HUES64 (cell line): ENCODE results near the gene TPP1.

Experiments
- H3K27ac ChIP-seq: 2 replicates; pipeline ENCODE4 v1.7.0; 2013; ENCODE audit warnings: low read depth, low read length, inconsistent platforms
- H3K27me3 ChIP-seq: 2 replicates; pipeline ENCODE4 v1.6.1; 2013; ENCODE audit warnings: mild to moderate bottlenecking, low read length; ENCODE audit not compliant: insufficient read depth
- H3K36me3 ChIP-seq: 2 replicates; pipeline ENCODE4 v1.6.1; 2013; ENCODE audit warnings: mild to moderate bottlenecking, low read length; ENCODE audit not compliant: insufficient read depth
- H3K4me1 ChIP-seq: 2 replicates; pipeline ENCODE4 v1.6.1; 2013; ENCODE audit warnings: mild to moderate bottlenecking, low read length, moderate library complexity; ENCODE audit not compliant: insufficient read depth
- H3K4me3 ChIP-seq: 2 replicates; pipeline ENCODE4 v1.5.1; 2013; ENCODE audit warnings: mild to moderate bottlenecking, low read length, moderate library complexity
- H3K9ac ChIP-seq: 2 replicates; pipeline ENCODE4 v1.6.1; 2013; ENCODE audit warnings: mild to moderate bottlenecking, low read depth, low read length
- H3K9me3 ChIP-seq: 2 replicates; pipeline ENCODE4 v1.6.1; 2013; ENCODE audit warnings: low read depth, low read length; ENCODE audit not compliant: insufficient read depth
- WGBS: fragments of 150-250, 120-280 bp; methylation state at CpG from one replicate; pipeline ENCODE4 v1.1.7; 2013; ENCODE audit warnings: missing lambda C conversion rate; 5-methylcytosine and 5-hydroxymethylcytosine counted together

The TPP1 gene

DNA sequence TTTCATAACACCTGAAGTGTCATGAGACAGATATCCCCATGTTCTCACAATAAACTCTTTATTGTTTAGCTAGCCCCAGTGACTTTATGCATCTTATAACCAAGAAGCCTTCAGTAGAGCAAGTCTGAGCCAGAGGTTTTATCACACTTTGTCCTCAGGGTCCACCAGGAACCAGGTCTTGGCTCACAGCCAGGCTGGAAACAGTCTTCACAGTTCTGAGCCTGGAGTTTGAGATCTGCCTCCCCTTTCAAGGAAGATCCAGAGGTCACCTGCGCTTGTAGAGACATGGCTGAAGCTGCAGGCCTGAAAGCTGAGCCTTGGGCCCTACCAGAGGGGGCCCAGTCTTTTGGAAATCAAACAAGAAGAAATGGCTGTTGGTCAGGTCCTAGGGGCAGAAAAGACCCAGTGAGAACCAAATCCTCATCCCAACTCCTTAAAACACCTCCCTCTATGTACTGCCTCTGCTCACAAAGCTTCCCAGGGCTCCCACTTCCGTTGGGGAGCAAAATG, 19.3 kb downstream of the TPP1 start:
- 92% methylated on average over 2 of the region's 2 CpGs for WGBS
- H3K9me3 ChIP-seq, result no peaks in the 10 kb centered on the region
- peaks cover 10% of the 10 kb centered on the region for H3K4me1 ChIP-seq
- no peaks in the 10 kb centered on the region for H3K27me3 ChIP-seq
- no peak overlapping the region for H3K4me3 ChIP-seq
- no peak overlapping the region for H3K27ac ChIP-seq
- H3K9ac ChIP-seq, result no peak overlapping the region
- H3K36me3 ChIP-seq, result peaks cover 52% of the 10 kb centered on the region

GRCh38 chr11:6599449-6599848, 19.8 kb downstream of the TPP1 start:
- 88% methylated on average over 1 of the region's 1 CpG for WGBS

DNA sequence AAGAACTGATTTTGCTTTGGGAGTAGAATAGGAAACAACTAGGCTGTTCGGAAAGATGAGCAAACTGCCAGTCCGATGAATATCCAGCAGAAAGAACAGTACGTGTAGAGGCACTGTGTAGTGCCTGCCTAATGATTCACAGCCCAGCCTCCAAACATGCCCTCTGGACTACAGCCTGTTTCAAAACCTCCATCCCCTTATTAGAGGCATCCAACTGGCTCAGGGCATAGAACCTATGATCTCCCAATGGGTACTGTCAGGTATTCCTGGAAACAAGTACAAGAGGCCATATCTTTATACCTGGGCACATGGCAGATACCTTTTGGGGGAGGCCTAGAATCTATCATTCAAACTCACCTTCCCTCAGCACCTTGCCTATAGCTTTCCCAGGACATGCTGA, 20.7 kb downstream of the TPP1 start:
- Histone ChIP-seq H3K9ac (no peak overlapping the region), H3K27me3 (no peaks in the 10 kb centered on the region), H3K4me1 (peaks cover 6% of the 10 kb centered on the region; the same call in 1 of the 2 replicates), H3K9me3 (no peaks in the 10 kb centered on the region), H3K36me3 (peaks cover 52% of the 10 kb centered on the region), H3K4me3 (no peak overlapping the region), H3K27ac (no peak overlapping the region)
- 96% methylated on average over 3 of the region's 3 CpGs for WGBS

More at GRCh38 chr11:6599449-6599848, 19.8 kb downstream of the TPP1 start:
- H3K4me1 ChIP-seq, result peaks cover 6% of the 10 kb centered on the region; the same call in 1 of the 2 replicates
- no peak overlapping the region for H3K4me3 ChIP-seq
- H3K27ac ChIP-seq, result no peak overlapping the region
- no peak overlapping the region for H3K9ac ChIP-seq
- no peaks in the 10 kb centered on the region for H3K27me3 ChIP-seq
- peaks cover 52% of the 10 kb centered on the region for H3K36me3 ChIP-seq
- H3K9me3 ChIP-seq, result no peaks in the 10 kb centered on the region

- Histone ChIP-seq H3K36me3 (peaks cover 48% of the 10 kb centered on the region), H3K9ac (no peak overlapping the region), H3K27me3 (no peaks in the 10 kb centered on the region), H3K4me3 (no peak overlapping the region), H3K4me1 (no peaks in the 10 kb centered on the region), H3K9me3 (no peaks in the 10 kb centered on the region), H3K27ac (no peak overlapping the region)
- WGBS, result 91% methylated on average over 5 of the region's 5 CpGs
These were observed 22.9 kb downstream of the TPP1 start for GRCh38 chr11:6596239-6596877.

DNA sequence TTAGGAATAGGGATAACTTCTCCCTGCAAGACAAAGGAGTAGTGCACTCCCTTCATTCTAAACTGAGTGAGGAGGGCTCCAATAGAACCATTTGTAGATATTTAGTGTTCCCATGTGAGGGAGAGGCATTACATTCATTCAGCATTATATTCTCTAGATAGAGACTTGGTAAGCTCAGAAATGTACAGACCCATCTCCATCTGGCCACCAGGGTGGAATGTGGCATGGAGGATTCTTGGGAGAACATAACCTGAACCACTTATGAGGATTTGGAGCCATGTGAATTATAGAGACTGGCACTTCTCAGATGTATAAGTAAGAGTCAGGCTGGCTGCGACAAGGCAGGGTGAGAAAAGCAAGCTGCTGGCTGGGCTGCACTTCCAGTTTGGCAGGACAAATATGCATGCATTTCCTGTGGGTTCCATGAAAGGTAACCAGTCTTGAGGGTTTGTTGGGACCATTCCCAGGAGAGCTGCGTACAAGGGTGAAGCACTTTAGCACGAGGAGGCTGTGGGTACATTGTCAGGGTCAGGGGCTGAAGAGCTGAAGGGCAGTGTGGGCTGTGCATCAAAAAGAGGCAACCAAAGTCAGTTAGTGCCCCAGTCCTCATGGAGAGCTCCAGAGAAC, 25.0 kb downstream of the TPP1 start:
- H3K4me3 ChIP-seq, result no peak overlapping the region
- no peak overlapping the region for H3K9ac ChIP-seq
- WGBS, result 93% methylated on average over 3 of the region's 3 CpGs
- no peak overlapping the region for H3K27ac ChIP-seq
- H3K36me3 ChIP-seq, result peaks cover 27% of the 10 kb centered on the region; the same call in 1 of the 2 replicates
- no peaks in the 10 kb centered on the region for H3K4me1 ChIP-seq
- H3K27me3 ChIP-seq, result no peaks in the 10 kb centered on the region
- H3K9me3 ChIP-seq, result no peaks in the 10 kb centered on the region

DNA sequence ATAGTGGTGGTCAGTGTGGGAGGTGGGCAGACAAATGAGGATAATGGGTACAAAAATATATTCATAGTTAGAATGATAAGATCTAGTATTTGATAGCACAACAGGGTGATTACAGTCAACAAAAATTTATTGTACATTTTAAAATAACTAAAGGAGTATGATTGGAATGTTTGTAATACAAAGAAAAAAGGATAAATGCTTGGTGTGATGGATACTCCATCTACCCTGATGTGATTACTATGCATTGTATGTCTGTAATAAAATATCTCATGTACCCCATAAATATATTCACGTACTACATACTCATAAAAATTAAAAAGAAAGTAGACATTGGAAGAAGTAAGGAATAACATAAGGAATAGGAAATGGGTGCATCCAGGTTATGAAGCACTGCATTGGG, 31.2 kb downstream of the TPP1 start:
- Histone ChIP-seq H3K36me3 (no peaks in the 10 kb centered on the region; the same call in 1 of the 2 replicates), H3K9ac (no peak overlapping the region), H3K4me1 (no peaks in the 10 kb centered on the region), H3K27me3 (no peaks in the 10 kb centered on the region), H3K4me3 (no peak overlapping the region), H3K9me3 (peaks cover 12% of the 10 kb centered on the region), H3K27ac (no peak overlapping the region)
- WGBS, result no CpG with 5 or more reads among the region's 1 CpG

DNA sequence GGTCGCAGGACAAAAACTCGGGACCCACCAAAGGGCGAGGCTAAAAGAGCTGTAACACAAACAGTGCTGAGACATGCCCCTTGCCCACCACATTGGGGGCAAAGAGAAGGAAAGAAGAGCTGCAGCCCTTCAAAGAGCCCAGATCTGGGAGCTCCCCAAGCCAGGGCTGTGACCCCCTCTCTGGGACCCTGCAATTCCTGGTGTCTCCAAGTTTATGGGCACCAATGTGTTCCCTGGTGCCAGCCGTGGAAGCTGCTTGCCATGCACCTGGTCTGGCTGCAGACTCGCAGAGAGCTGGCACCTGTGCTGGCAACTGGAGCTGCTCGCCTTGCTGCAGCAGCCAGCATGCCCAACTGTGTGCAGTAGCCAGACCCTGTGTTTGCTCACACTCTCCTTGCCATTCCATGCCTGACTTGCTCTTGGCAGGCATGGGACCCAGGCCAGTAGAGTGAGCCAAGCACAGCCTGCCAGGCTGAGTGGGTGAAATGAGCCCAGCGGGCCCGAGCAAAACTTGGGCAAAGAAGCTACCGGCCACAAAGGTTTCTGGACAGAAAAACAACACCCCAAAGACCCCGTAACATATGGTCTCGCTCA, 31.8 kb downstream of the TPP1 start:
- H3K9ac ChIP-seq, result no peak overlapping the region
- H3K27ac ChIP-seq, result no peak overlapping the region
- peaks cover 12% of the 10 kb centered on the region for H3K9me3 ChIP-seq
- H3K4me3 ChIP-seq, result no peak overlapping the region
- no peaks in the 10 kb centered on the region for H3K4me1 ChIP-seq
- H3K36me3 ChIP-seq, result no peaks in the 10 kb centered on the region; the same call in 1 of the 2 replicates
- WGBS, result 92% methylated on average over 11 of the region's 11 CpGs
- no peaks in the 10 kb centered on the region for H3K27me3 ChIP-seq

DNA sequence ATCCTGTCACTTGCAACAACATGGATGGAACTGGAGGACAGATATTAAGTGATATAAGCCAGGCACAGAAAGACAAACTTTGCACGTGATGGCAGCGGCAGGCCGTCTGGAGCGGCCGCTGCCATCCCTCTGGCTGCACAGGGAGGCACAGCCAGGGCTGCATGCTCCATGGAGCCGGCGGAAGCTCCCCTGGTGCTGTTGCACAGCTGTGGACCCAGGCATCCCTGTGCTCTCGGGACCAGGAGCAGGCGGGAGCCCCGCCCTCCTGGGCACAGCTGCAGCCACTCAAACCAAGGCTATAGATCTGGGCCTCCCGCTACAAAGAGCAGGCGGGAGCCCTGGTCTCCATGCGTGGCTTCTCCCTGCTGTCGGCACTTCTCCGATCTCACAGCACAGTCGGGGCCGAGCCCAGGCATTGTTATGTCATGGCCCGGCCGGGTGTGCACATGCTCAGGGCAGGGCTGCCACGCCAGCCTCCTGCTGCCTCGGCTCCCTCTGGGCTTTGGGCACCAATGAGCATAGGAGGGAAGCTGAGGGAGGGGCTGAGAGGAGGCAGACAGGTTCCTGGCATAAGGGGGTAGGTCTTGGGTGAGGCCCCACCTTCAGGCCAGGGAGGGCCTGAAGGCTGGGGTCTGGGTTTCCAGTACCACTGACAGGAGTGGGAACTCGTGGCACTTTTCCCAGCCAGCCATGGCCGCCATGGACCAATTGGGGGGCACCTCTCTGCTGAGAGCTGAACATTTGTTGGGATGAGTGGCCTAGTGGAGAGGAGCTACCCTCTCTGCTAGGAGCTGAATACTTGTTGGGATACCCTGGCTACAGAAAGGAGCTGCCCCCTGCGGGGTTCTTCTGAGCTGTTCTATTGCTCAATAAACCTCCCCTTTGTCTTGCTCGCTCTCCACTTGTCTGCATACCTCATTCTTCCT, 32.5 kb downstream of the TPP1 start:
- WGBS, result 94% methylated on average over 25 of the region's 25 CpGs
- Histone ChIP-seq H3K27ac (no peak overlapping the region), H3K4me3 (no peak overlapping the region)

GRCh38 chr11:6584528-6584927, 34.7 kb downstream of the TPP1 start:
- Histone ChIP-seq H3K27me3 (no peaks in the 10 kb centered on the region), H3K4me3 (no peak overlapping the region), H3K4me1 (no peaks in the 10 kb centered on the region), H3K27ac (no peak overlapping the region), H3K9ac (no peak overlapping the region), H3K36me3 (no peaks in the 10 kb centered on the region; the same call in 1 of the 2 replicates), H3K9me3 (peaks cover 12% of the 10 kb centered on the region)
- WGBS, result 93% methylated on average over 2 of the region's 4 CpGs

More for the DNA sequence above, 32.5 kb downstream of the TPP1 start:
- H3K4me1 ChIP-seq, result no peaks in the 10 kb centered on the region
- no peak overlapping the region for H3K9ac ChIP-seq
- no peaks in the 10 kb centered on the region for H3K36me3 ChIP-seq
- peaks cover 12% of the 10 kb centered on the region for H3K9me3 ChIP-seq
- H3K27me3 ChIP-seq, result no peaks in the 10 kb centered on the region

- H3K4me3 ChIP-seq, result no peak overlapping the region
- H3K27ac ChIP-seq, result no peak overlapping the region
- H3K36me3 ChIP-seq, result no peaks in the 10 kb centered on the region; the same call in 1 of the 2 replicates
- H3K27me3 ChIP-seq, result no peaks in the 10 kb centered on the region
- H3K4me1 ChIP-seq, result no peaks in the 10 kb centered on the region
- H3K9me3 ChIP-seq, result peaks cover 12% of the 10 kb centered on the region
- no peak overlapping the region for H3K9ac ChIP-seq
- 100% methylated on average over 1 of the region's 1 CpG for WGBS
These were observed 35.6 kb downstream of the TPP1 start for GRCh38 chr11:6583584-6583983.
